Measurements from ENCODE around the gene ADIPOR2. TPM values are rescaled to one million over a fixed set of nuclear protein-coding genes. Genes with fewer than 3 reads are reported as not detected.

ADIPOR2 gene
- polyA plus RNA-seq, 1 experiment, result 17.5 TPM

DNA sequence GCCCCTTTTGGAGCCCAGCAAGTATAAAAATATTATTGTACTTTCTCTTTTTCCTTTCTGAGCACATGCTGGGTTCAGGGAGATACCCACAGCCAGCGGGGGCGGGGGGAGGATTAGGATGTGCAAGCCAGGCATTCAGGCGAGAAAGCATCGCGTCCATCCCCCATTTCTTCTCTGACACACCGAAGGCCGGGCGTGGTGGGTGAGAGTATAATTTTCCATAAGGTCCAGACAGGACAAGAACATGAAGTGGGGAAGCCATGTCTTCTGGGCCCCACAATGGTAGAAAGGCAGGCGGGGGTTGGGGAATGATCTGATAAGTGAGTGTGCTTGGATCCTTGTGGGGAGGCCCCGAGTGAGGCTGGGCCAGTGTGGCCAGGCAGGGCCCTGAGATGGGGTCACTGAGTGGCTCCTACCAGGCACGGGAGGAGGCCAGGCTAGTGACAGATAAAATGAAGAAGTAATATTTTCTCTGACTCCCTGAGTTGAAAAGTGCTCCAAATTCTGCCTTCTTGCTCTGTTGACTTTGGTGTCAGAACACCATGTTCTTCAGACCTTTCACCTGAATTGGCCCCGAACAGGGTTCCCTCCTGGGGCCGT, 118.8 kb downstream of the ADIPOR2 start:
- TF ChIP-seq CTCF (IDR thresholded peaks at IDR 0.05; ENCODE audit: insufficient read depth, low read depth, low read length), result no peak
- Histone ChIP-seq H3K4me3 (ENCODE audit: low read depth, low read length) (no peak overlapping the region), H3K27me3 (ENCODE audit: control insufficient read depth, insufficient read depth, low read length) (peaks cover 9% of the 10 kb centered on the region), H3K36me3 (ENCODE audit: control insufficient read depth, insufficient read depth, low read length) (no peaks in the 10 kb centered on the region)
- DNase-seq (ENCODE audit: low read depth), result no peak
- POLR2A ChIA-PET, result no interaction called here
- CTCF ChIA-PET, result no interaction called here

DNA sequence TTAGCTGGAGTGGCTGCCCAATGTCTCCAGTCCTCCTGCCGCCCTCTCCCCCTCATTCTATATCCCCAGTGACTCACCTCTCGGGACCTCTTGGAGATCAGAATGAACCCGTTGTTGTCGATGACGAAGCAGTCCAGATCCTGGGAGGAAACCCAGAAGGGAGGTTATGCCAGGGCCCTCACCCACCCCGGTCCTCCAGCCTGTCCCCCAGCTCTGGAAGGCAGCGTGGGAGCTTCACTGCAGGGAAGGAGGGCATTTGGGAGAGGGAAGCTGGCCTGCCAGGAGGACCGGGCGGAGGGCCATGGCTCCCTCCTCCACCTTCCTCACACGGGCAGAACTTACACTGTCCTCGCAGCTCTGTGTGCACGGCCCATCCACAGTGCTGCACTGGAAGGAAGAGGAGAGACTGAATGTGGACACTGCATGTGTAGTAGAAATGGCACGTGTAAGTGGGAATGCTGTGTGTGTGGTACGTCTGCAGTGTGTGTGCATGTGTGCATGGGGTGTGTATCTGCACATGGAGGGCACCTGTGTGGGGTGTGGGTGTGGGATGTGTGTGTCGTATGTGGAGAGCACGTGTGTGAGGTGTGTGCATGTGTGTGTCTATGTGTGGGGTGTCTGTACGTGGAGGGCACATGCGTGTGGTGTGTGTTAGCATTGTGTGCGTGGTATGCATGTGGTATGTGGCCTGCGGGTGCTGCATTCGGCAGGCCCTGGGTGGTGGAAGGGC, 119.5 kb downstream of the ADIPOR2 start:
- TF ChIP-seq CTCF (IDR thresholded peaks at IDR 0.05; ENCODE audit: insufficient read depth, low read depth, low read length), result no peak
- no peaks in the 10 kb centered on the region for H3K36me3 ChIP-seq (ENCODE audit: control insufficient read depth, insufficient read depth, low read length)
- no peak for DNase-seq (ENCODE audit: low read depth)
- CTCF ChIA-PET, result no interaction called here
- POLR2A ChIA-PET, result no interaction called here
- peaks cover 10% of the 10 kb centered on the region for H3K27me3 ChIP-seq (ENCODE audit: control insufficient read depth, insufficient read depth, low read length)
- no peak overlapping the region for H3K4me3 ChIP-seq (ENCODE audit: low read depth, low read length)

DNA sequence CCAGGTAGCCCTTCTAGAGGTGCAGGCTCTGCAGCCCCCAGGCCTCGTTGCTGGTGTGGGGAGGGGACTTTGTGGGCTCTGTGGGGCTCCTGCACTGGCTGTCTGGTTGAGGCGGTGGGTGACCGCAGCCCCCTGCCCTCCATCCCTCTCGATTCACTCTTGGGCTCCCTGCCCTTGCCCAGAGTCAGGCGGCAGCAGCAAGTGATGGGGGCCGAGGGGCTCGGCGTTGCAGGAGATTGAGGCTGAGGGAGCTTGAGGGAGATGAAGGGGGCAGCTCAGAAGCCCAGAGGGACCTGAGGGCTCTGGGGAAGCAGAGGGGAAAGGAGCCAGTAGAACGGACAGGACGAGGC, 120.0 kb downstream of the ADIPOR2 start:
- no peak for TF ChIP-seq CTCF (IDR thresholded peaks at IDR 0.05; ENCODE audit: insufficient read depth, low read depth, low read length)
- Histone ChIP-seq H3K36me3 (ENCODE audit: control insufficient read depth, insufficient read depth, low read length) (no peaks in the 10 kb centered on the region), H3K4me3 (ENCODE audit: low read depth, low read length) (no peak overlapping the region), H3K27me3 (ENCODE audit: control insufficient read depth, insufficient read depth, low read length) (peaks cover 12% of the 10 kb centered on the region)
- no peak for DNase-seq (ENCODE audit: low read depth)
- POLR2A ChIA-PET, result no interaction called here
- CTCF ChIA-PET, result interaction anchor here (0.6 kb wide), 1 partner anchor 54 kb away, joined by 3 read pairs; no protein-coding TSS in a partner anchor

- POLR2A ChIA-PET, result no interaction called here
- no peak for DNase-seq (ENCODE audit: low read depth)
- no peak overlapping the region for H3K4me3 ChIP-seq (ENCODE audit: low read depth, low read length)
- CTCF ChIA-PET, result interaction anchor here (0.6 to 2.2 kb wide), 3 partner anchors 13 to 54 kb away, joined by 3 to 4 read pairs (median 3); no protein-coding TSS in a partner anchor
- no peaks in the 10 kb centered on the region for H3K36me3 ChIP-seq (ENCODE audit: control insufficient read depth, insufficient read depth, low read length)
- peaks cover 12% of the 10 kb centered on the region for H3K27me3 ChIP-seq (ENCODE audit: control insufficient read depth, insufficient read depth, low read length)
- TF ChIP-seq CTCF (IDR thresholded peaks at IDR 0.05; ENCODE audit: insufficient read depth, low read depth, low read length), result no peak
Measured at GRCh38 chr12:1811281-1811947, 120.5 kb downstream of the ADIPOR2 start.

DNA sequence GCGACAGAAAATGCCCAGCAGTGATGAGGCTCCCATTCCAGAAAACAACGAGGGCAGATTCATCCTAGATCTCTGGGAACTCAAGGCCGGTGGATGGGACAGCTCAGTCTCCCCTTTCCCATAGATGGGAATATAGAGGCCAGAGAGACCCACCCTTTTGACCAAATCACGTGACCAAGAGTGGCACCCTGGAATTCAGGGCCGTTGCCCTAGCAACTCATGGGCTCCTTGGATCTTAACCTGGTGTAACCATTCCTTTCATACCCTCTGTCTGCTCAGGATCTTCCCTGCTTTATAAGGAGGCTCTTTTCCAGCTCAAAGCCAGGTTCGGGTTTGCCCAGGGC, 121.0 kb downstream of the ADIPOR2 start:
- ChIA-PET POLR2A (no interaction called here), CTCF (interaction anchor here (1.3 to 2.2 kb wide), 2 partner anchors 13 to 15 kb away, joined by 3 to 4 read pairs; no protein-coding TSS in a partner anchor)
- no peak overlapping the region for H3K4me3 ChIP-seq (ENCODE audit: low read depth, low read length)
- peaks cover 15% of the 10 kb centered on the region for H3K27me3 ChIP-seq (ENCODE audit: control insufficient read depth, insufficient read depth, low read length)
- DNase-seq (ENCODE audit: low read depth), result no peak
- TF ChIP-seq CTCF (IDR thresholded peaks at IDR 0.05; ENCODE audit: insufficient read depth, low read depth, low read length), result no peak
- H3K36me3 ChIP-seq (ENCODE audit: control insufficient read depth, insufficient read depth, low read length), result no peaks in the 10 kb centered on the region
